GM12865 (cell line): Measurements from ENCODE around the gene DCAF4.
"Not testable (repeated sequence)": the region's sequence is repeated elsewhere in the genome, so short reads cannot be mapped to it uniquely, and the experiment has no call there.

ENCODE experiments used
- DNase-seq: peaks from one replicate; pipeline ENCODE4 v3.0.0; 2010; ENCODE audit warnings: low read depth
- H3K4me3 ChIP-seq: 2 replicates; pipeline ENCODE4 v1.5.1; 2011; ENCODE audit warnings: mild to moderate bottlenecking, low read depth, low read length, control low read depth
- TF ChIP-seq, protein P1 (sequence below): IDR thresholded peaks from 2 replicates; pipeline ENCODE4 v1.5.1; 2011; ENCODE audit warnings: low read length, control low read depth, low read depth, inconsistent platforms; ENCODE audit not compliant: insufficient read depth; ENCODE audit errors: missing control alignments

DCAF4 gene

DNA sequence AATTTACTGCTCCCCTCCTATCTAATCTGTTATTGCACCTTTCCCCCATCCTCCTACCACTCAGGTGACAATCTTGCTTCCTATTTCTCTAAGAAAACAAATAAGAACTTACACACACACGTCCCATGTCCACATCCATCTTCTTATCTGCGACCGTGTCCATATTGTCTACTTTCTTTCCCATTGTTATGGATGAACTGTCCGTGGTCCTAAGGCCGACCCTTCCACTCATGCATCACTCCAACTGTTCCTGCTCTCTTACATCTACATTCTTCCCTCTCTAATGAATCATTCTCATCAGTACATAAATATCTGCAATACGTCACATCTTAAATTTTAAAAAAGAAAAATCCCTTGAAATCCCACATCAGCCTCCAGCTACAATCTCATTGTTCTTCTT lies 70.7 kb downstream of the DCAF4 start:
- TF ChIP-seq, protein P1, sequence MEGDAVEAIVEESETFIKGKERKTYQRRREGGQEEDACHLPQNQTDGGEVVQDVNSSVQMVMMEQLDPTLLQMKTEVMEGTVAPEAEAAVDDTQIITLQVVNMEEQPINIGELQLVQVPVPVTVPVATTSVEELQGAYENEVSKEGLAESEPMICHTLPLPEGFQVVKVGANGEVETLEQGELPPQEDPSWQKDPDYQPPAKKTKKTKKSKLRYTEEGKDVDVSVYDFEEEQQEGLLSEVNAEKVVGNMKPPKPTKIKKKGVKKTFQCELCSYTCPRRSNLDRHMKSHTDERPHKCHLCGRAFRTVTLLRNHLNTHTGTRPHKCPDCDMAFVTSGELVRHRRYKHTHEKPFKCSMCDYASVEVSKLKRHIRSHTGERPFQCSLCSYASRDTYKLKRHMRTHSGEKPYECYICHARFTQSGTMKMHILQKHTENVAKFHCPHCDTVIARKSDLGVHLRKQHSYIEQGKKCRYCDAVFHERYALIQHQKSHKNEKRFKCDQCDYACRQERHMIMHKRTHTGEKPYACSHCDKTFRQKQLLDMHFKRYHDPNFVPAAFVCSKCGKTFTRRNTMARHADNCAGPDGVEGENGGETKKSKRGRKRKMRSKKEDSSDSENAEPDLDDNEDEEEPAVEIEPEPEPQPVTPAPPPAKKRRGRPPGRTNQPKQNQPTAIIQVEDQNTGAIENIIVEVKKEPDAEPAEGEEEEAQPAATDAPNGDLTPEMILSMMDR = no peak
- H3K4me3 ChIP-seq = no peak overlapping the region
- DNase-seq = no peak

DNA sequence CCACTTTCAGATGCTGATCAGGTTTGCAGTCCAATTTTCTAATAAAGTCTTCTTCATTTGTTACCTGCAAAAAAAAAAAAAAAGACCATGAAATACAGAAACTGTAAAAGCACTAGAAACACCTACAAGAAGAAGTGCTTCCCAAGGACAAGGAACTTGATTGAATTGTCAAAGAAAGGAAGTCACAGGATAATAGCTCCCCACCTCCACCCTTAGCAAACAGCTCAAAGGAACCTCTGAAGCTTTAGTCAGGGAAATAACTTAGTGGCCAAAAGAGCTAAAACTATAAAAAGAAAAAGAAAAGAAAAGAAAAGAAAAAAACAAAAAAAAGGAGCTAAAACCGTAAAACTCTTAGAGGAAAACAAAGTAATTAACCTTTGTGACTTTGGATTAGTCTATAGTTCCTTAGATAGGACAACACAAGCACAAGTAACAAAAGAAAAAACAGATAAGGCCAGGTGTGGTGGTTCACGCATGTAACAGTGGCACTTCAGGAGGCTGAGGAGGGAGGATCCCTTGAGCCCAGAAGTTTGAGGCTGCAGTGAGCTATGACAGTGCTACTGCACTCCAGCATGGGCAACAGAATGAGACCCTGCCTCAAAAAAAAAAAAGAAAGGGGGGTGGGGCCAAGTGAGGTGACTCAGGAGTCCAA lies 72.1 kb downstream of the DCAF4 start:
- TF ChIP-seq, protein P1 = no peak
- no peak overlapping the region for H3K4me3 ChIP-seq
- DNase-seq = no peak

DNA sequence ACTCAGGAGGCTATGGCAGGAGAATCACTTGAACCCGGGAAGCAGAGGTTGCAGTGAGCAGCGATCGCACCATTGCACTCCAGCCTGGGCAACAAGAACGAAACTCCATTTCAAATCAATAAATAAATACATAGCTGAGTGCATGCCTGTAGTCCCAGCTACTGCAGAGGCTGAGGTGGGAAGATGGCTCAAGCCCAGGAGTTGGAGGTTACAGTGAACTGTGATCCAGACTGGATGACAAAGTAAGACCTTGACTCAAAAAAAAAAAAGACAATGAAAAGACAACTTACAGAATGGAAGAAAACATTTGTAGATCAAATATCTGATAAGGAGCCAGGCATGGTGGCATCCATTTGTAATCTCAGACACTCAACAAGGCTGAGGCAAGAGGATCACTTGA lies 73.1 kb downstream of the DCAF4 start:
- no peak for DNase-seq
- no peak overlapping the region for H3K4me3 ChIP-seq
- TF ChIP-seq, protein P1 = no peak

DNA sequence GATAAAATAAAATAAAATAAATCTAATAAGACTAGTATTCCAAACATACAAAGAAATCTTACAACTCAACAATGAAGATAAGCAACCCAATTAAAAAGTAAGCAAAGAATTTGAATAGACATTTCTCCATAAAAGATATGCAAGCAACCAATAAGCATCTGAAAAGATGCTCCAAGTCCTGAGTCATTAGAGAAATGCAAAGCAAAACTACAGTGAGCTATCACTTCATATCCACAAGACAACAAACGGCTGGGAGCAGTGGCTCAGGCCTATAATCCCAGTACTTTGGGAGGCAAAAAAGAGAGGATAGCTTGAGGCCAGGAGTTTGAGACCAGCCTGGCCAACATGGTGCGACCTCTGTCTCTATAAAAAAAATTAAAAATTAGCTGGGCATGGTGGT lies 73.8 kb downstream of the DCAF4 start:
- H3K4me3 ChIP-seq = no peak overlapping the region
- TF ChIP-seq, protein P1 = no peak
- DNase-seq = no peak

DNA sequence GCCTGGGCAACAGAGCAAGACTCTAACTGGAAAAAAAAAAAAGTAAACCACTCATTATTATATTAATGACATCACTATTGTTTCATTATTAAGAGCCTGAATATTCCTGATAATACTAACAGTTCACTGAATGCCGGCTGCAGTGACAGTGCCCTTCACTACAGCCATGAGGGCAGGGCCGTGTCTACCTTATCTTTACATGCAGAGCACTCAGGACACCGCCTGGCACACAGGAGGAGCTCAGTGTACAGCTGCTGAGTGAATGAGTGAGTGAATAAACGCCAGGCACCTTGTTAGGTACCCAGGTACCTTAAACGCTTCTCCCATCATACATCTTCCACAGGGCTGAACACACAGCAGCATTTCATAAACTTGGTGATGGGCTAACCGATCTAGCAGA lies 77.4 kb downstream of the DCAF4 start:
- DNase-seq = no peak
- no peak overlapping the region for H3K4me3 ChIP-seq
- TF ChIP-seq, protein P1 = no peak

DNA sequence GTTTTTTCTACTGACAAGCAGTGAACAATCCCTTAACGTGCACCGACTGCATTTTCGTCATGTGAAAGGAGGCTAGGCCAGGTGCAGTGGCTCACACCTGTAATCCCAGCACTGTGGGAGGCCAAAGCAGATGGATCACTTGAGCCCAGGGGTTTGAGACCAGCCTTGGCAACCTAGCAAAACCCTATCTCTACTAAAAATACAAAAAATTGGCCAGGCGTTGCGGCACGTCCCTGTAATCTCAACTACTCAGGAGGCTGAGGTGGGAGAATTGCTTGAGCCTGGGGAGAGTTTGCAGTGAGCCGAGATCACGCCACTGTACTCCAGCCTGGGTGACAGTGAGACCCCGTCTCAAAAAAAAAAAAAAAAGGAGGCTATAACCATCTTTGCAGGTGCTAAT lies 78.4 kb downstream of the DCAF4 start:
- not testable (repeated sequence) for DNase-seq, H3K4me3 ChIP-seq

DNA sequence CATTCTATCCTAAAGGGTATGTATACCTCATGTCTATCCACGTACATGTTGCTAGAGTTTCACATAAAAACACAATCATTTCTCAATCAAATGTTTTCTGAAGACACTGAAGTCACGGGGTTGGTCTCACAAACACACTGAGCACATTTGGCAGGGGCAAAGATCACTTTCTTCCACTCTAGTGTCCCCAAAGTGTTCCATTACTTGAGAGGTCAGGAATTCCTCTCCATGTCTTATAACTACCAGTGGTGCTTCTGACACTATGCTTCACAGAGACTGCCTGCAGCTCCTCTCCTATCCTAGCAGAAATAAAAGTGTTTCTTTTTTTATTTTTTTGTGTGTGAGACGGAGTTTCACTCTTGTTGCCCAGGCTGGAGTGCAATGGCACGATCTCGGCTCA lies 81.6 kb downstream of the DCAF4 start:
- no peak overlapping the region for H3K4me3 ChIP-seq
- DNase-seq = no peak
- TF ChIP-seq, protein P1 = no peak
